Measurements from ENCODE around the gene CMTM8.

The CMTM8 gene

GRCh38 chr3:32236377-32236776 is 2.1 kb upstream of the CMTM8 start:
- no peak for DNase-seq

GRCh38 chr3:32237670-32238452 is 619 bp upstream of the CMTM8 start:
- peak; percentile 48 to 70 (median 57) for DNase-seq

- DNase-seq = no peak
These were observed 1.1 kb downstream of the CMTM8 start for GRCh38 chr3:32239307-32240158.

- DNase-seq = peak in 2 of 3 donors; percentile 27 to 31
These were observed 1.7 kb downstream of the CMTM8 start for GRCh38 chr3:32240159-32240545.

- no peak for DNase-seq
These were observed 2.6 kb downstream of the CMTM8 start for GRCh38 chr3:32241100-32241499.

GRCh38 chr3:32243519-32243918 is 5.0 kb downstream of the CMTM8 start:
- DNase-seq = no peak

GRCh38 chr3:32245200-32245599 is 6.7 kb downstream of the CMTM8 start:
- DNase-seq = no peak

- DNase-seq = no peak
These were observed 7.7 kb downstream of the CMTM8 start for GRCh38 chr3:32246079-32246675.

- DNase-seq = peak; percentile 49 to 87 (median 87)
These were observed 10.8 kb downstream of the CMTM8 start for GRCh38 chr3:32249184-32249782.

GRCh38 chr3:32254268-32254667 is 15.8 kb downstream of the CMTM8 start:
- no peak for DNase-seq

- DNase-seq = no peak
These were observed 16.9 kb downstream of the CMTM8 start for GRCh38 chr3:32255345-32255744.

GRCh38 chr3:32256206-32256605 is 17.7 kb downstream of the CMTM8 start:
- no peak for DNase-seq

- no peak for DNase-seq
These were observed 18.6 kb downstream of the CMTM8 start for GRCh38 chr3:32257042-32257441.

GRCh38 chr3:32257641-32258438 is 19.4 kb downstream of the CMTM8 start:
- no peak for DNase-seq

- DNase-seq = no peak
These were observed 20.4 kb downstream of the CMTM8 start for GRCh38 chr3:32258869-32259268.

- DNase-seq = no peak
These were observed 23.1 kb downstream of the CMTM8 start for GRCh38 chr3:32261545-32261944.

- DNase-seq = no peak
These were observed 23.7 kb downstream of the CMTM8 start for GRCh38 chr3:32262201-32262600.

GRCh38 chr3:32274306-32274705 is 35.8 kb downstream of the CMTM8 start:
- no peak for DNase-seq

GRCh38 chr3:32275506-32275905 is 37.0 kb downstream of the CMTM8 start:
- DNase-seq = no peak

- DNase-seq = peak in 2 of 3 donors; percentile 22 to 26
These were observed 37.9 kb downstream of the CMTM8 start for GRCh38 chr3:32276279-32276841.

GRCh38 chr3:32278714-32279113 is 40.2 kb downstream of the CMTM8 start:
- DNase-seq = no peak

All from suppressor macrophage treated with lipopolysaccharide for 1 hour (primary cell).